ENCODE measurements around the gene IL17F. TPM values are rescaled to one million over a fixed set of nuclear protein-coding genes. Genes with fewer than 3 reads are reported as not detected.

Gene IL17F
- polyA plus RNA-seq, 3 donors: not detected

GRCh38 chr6:52288841-52289240 is 44.5 kb upstream of the IL17F start:
- Histone ChIP-seq H3K4me1 (ENCODE audit: control insufficient read depth in 1 of 2, insufficient read depth in 2 of 2, low read length in 2 of 2) (peaks cover 17 to 22% of the 10 kb centered on the region in 2 donors), H3K36me3 (replicated peaks in 1 of 2; ENCODE audit: control insufficient read depth in 1 of 2, insufficient read depth in 2 of 2, low read length in 2 of 2) (no peaks in the 10 kb centered on the region), H3K4me2 (replicated peaks; ENCODE audit: extremely low read depth, low read length, poor library complexity, severe bottlenecking) (no peak overlapping the region), H3K79me2 (ENCODE audit: insufficient read depth, low read length) (peaks cover 7% of the 10 kb centered on the region), H3K4me3 (replicated peaks in 1 of 3; ENCODE audit: low read depth in 2 of 3, low read length in 3 of 3) (no peak overlapping the region), H3K9ac (ENCODE audit: insufficient read depth, low read length, poor library complexity, severe bottlenecking) (no peak overlapping the region), H4K20me1 (ENCODE audit: insufficient read depth, low read length) (no peaks in the 10 kb centered on the region), H3K9me3 (replicated peaks in 1 of 2; ENCODE audit: control insufficient read depth in 1 of 2, insufficient read depth in 1 of 2, low read length in 2 of 2) (no peaks in the 10 kb centered on the region), H3K27ac (ENCODE audit: low read depth in 1 of 2, low read length in 2 of 2) (no peak overlapping the region), H3K27me3 (ENCODE audit: control insufficient read depth in 2 of 2, insufficient read depth in 2 of 2, low read length in 2 of 2) (no peaks in the 10 kb centered on the region), H2AFZ (ENCODE audit: insufficient read depth, low read depth, low read length, poor library complexity, severe bottlenecking) (no peak overlapping the region)
- Mint-ChIP-seq H3K27ac (no peak overlapping the region), H3K27me3 (ENCODE audit: low read depth in 3 of 3) (peaks cover 0 to 1% (median 0%) of the 10 kb centered on the region in 3 donors), H3K4me1 (peaks cover 14% of the 10 kb centered on the region), H3K4me3 (no peak overlapping the region), H3K36me3 (no peaks in the 10 kb centered on the region), H3K9me3 (peaks cover 0 to 5% (median 3%) of the 10 kb centered on the region in 7 donors)
- no peak for TF ChIP-seq CTCF (IDR thresholded peaks at IDR 0.05)
- no peak for DNase-seq
- WGBS (ENCODE audit: insufficient coverage): 11% methylated on average over 2 of the region's 2 CpGs
- intact Hi-C loops (cut with micrococcal nuclease): loop anchor here (5.0 to 10.0 kb wide), 4 partner anchors 73 to 286 kb away; partner anchors contain the start of genes TRAM2 (in 2 of the 2) and PAQR8 (in 1 of the 2)

- H3K27ac Mint-ChIP-seq: no peak overlapping the region
- no peaks in the 10 kb centered on the region for H3K27me3 ChIP-seq (ENCODE audit: control insufficient read depth in 2 of 2, insufficient read depth in 2 of 2, low read length in 2 of 2)
Observed at GRCh38 chr6:52288216-52288615, 43.9 kb upstream of the IL17F start.

More at GRCh38 chr6:52288216-52288615, 43.9 kb upstream of the IL17F start:
- Histone ChIP-seq H2AFZ (ENCODE audit: insufficient read depth, low read depth, low read length, poor library complexity, severe bottlenecking) (no peak overlapping the region), H3K9ac (ENCODE audit: insufficient read depth, low read length, poor library complexity, severe bottlenecking) (no peak overlapping the region), H3K9me3 (replicated peaks in 1 of 2; ENCODE audit: control insufficient read depth in 1 of 2, insufficient read depth in 1 of 2, low read length in 2 of 2) (no peaks in the 10 kb centered on the region), H3K4me3 (replicated peaks in 1 of 3; ENCODE audit: low read depth in 2 of 3, low read length in 3 of 3) (no peak overlapping the region), H3K79me2 (ENCODE audit: insufficient read depth, low read length) (peaks cover 13% of the 10 kb centered on the region), H3K27ac (ENCODE audit: low read depth in 1 of 2, low read length in 2 of 2) (no peak overlapping the region), H3K4me1 (ENCODE audit: control insufficient read depth in 1 of 2, insufficient read depth in 2 of 2, low read length in 2 of 2) (peaks cover 21 to 28% of the 10 kb centered on the region in 2 donors), H4K20me1 (ENCODE audit: insufficient read depth, low read length) (no peaks in the 10 kb centered on the region), H3K36me3 (replicated peaks in 1 of 2; ENCODE audit: control insufficient read depth in 1 of 2, insufficient read depth in 2 of 2, low read length in 2 of 2) (no peaks in the 10 kb centered on the region), H3K4me2 (replicated peaks; ENCODE audit: extremely low read depth, low read length, poor library complexity, severe bottlenecking) (no peak overlapping the region)
- Mint-ChIP-seq H3K4me3 (no peak overlapping the region), H3K9me3 (peaks cover 0 to 5% (median 3%) of the 10 kb centered on the region in 7 donors), H3K36me3 (no peaks in the 10 kb centered on the region), H3K27me3 (ENCODE audit: low read depth in 3 of 3) (peaks cover 0 to 1% (median 0%) of the 10 kb centered on the region in 3 donors), H3K4me1 (peaks cover 19% of the 10 kb centered on the region)
- DNase-seq: no peak
- TF ChIP-seq CTCF (IDR thresholded peaks at IDR 0.05): no peak
- intact Hi-C loops (cut with micrococcal nuclease): loop anchor here (5.0 to 10.0 kb wide), 4 partner anchors 74 to 287 kb away; partner anchors contain the start of genes TRAM2 (in 2 of the 2) and PAQR8 (in 1 of the 2)
- WGBS (ENCODE audit: insufficient coverage): 98% methylated on average over 5 of the region's 7 CpGs
